Peyer's patch (tissue), 4 donors: ENCODE measurements around the gene POLR1A.

Experiments
- POLR2A ChIP-seq, 2 donors: fragments of 450-650 bp; IDR thresholded peaks; one replicate each; pipeline ENCODE4 v1.5.1; 2017; ENCODE audit warnings: antibody characterized with exemption in 2 of 2, mild to moderate bottlenecking in 2 of 2, moderate library complexity in 2 of 2
- TF ChIP-seq, protein P1 (sequence below), 6 experiments: fragments of 450-650 bp in 4 of 6; fragments of 200-600 bp in 2 of 6; sonication (generic) in 1 of 6; IDR thresholded peaks; one replicate each; pipeline ENCODE4 v1.5.1; 2017 to 2019; ENCODE audit warnings: antibody characterized with exemption in 6 of 6, mild to moderate bottlenecking in 3 of 6, moderate library complexity in 1 of 6

DNA sequence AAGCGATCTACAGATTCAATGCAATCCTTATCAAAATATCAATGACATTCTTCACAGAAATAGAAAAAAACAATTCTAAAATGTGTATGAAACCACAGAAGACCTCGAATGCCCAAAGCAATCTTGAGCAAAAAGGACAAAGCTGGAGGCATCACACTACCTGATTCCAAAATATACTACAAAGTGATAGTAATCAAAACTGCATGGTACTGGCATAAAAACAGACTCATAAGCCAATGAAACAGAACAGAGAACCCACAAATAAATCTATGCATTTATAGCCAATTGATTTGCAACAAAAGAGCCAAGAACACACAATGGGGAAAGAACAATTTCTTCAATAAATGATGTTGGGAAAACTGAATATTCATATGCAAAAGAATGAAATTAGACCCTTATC, 99.2 kb downstream of the POLR1A start:
- TF ChIP-seq, protein P1, sequence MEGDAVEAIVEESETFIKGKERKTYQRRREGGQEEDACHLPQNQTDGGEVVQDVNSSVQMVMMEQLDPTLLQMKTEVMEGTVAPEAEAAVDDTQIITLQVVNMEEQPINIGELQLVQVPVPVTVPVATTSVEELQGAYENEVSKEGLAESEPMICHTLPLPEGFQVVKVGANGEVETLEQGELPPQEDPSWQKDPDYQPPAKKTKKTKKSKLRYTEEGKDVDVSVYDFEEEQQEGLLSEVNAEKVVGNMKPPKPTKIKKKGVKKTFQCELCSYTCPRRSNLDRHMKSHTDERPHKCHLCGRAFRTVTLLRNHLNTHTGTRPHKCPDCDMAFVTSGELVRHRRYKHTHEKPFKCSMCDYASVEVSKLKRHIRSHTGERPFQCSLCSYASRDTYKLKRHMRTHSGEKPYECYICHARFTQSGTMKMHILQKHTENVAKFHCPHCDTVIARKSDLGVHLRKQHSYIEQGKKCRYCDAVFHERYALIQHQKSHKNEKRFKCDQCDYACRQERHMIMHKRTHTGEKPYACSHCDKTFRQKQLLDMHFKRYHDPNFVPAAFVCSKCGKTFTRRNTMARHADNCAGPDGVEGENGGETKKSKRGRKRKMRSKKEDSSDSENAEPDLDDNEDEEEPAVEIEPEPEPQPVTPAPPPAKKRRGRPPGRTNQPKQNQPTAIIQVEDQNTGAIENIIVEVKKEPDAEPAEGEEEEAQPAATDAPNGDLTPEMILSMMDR (IDR thresholded peaks at IDR 0.05), result no peak
- no peak for TF ChIP-seq POLR2A (IDR thresholded peaks at IDR 0.05)
